Mesodermal cell (in vitro differentiated cells): ENCODE measurements around the gene CDR2L. TPM values are rescaled to one million over a fixed set of nuclear protein-coding genes. Genes with fewer than 3 reads are reported as not detected.

ENCODE experiments used
- H3K27ac ChIP-seq: 2 replicates; pipeline ENCODE4 v1.7.0; 2013; ENCODE audit warnings: mild to moderate bottlenecking, low read depth, low read length, moderate library complexity; ENCODE audit not compliant: severe bottlenecking
- H3K36me3 ChIP-seq: 2 replicates; pipeline ENCODE4 v1.7.1; 2013; ENCODE audit warnings: mild to moderate bottlenecking, low read length, moderate library complexity; ENCODE audit not compliant: control insufficient read depth, insufficient read depth
- H3K4me1 ChIP-seq: one replicate; pipeline ENCODE4 v1.7.1; 2013; ENCODE audit warnings: mild to moderate bottlenecking, low read length; ENCODE audit not compliant: insufficient read depth, control insufficient read depth, poor library complexity, severe bottlenecking
- H3K4me3 ChIP-seq: 2 replicates; pipeline ENCODE4 v1.7.0; 2013; ENCODE audit warnings: low read length, control low read depth, mild to moderate bottlenecking; ENCODE audit not compliant: insufficient read depth, poor library complexity, severe bottlenecking; ENCODE audit errors: extremely low read depth
- H3K9me3 ChIP-seq: 2 replicates; pipeline ENCODE4 v1.7.1; 2013; ENCODE audit warnings: mild to moderate bottlenecking, low read length, moderate library complexity; ENCODE audit not compliant: control insufficient read depth
- WGBS, 2 experiments: methylation state at CpG; one replicate each; pipeline ENCODE4 v1.1.5; 2013; ENCODE audit warnings: missing lambda C conversion rate in 2 of 2; ENCODE audit not compliant: insufficient coverage in 2 of 2; 5-methylcytosine and 5-hydroxymethylcytosine counted together
- polyA plus RNA-seq, 2 experiments: library from polyadenylated mRNA; stranded (reverse); fragments of 50-300 nt; gene quantifications; one replicate each; pipeline ENCODE4 v1.2.3, GENCODE V29; 2013

Gene CDR2L
- polyA plus RNA-seq (2013, experiment 1 of 2): 31.0 TPM
- polyA plus RNA-seq (2013, experiment 2 of 2): 24.4 TPM

GRCh38 chr17:74987418-74987908 is at the start of gene CDR2L:
CDR2L (plus strand) TSS chr17:74987632; CDS start chr17:74988044, 412 bp downstream.
- Histone ChIP-seq H3K9me3 (no peaks in the 10 kb centered on the region), H3K4me3 (peak within 1 kb of the TSS; percentile 82), H3K4me1 (peaks cover 3% of the 10 kb centered on the region), H3K36me3 (peaks cover 22% of the 10 kb centered on the region), H3K27ac (peak within 1 kb of the TSS; percentile 97)
- 0% methylated on average over 40 to 46 of the region's 51 CpGs for WGBS, 2 experiments

GRCh38 chr17:74938194-74938950 is 49.1 kb upstream of the CDR2L start:
- no peaks in the 10 kb centered on the region for H3K36me3 ChIP-seq
- H3K4me3 ChIP-seq: no peak overlapping the region
- 57 to 62% methylated on average over 7 to 8 of the region's 8 CpGs for WGBS, 2 experiments
- H3K9me3 ChIP-seq: no peaks in the 10 kb centered on the region
- H3K4me1 ChIP-seq: peaks cover 3% of the 10 kb centered on the region
- no peak overlapping the region for H3K27ac ChIP-seq

DNA sequence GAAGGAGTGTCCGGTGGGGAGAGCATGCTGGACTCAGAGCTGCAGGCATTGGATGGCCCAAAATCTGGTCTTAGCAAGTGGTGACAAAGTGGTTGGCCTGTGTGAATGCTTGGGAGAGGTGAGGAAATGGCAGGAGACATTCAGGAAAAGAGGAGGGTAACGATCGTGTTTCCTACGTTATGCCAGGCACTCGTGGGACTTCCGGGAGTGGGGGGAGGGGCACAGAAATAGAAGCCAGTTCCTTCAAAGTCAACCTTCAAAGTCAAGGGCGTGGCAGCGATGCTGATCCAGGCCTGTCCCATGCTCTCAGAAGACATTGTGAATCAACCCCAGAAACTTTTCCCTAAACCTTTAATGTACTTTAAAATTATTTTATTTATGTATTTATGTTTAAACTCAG is 47.9 kb upstream of the CDR2L start:
- Histone ChIP-seq H3K27ac (no peak overlapping the region), H3K9me3 (no peaks in the 10 kb centered on the region), H3K4me1 (peaks cover 3% of the 10 kb centered on the region), H3K4me3 (no peak overlapping the region), H3K36me3 (no peaks in the 10 kb centered on the region)
- WGBS, 2 experiments: 46 to 73% methylated on average over 6 to 8 of the region's 8 CpGs

DNA sequence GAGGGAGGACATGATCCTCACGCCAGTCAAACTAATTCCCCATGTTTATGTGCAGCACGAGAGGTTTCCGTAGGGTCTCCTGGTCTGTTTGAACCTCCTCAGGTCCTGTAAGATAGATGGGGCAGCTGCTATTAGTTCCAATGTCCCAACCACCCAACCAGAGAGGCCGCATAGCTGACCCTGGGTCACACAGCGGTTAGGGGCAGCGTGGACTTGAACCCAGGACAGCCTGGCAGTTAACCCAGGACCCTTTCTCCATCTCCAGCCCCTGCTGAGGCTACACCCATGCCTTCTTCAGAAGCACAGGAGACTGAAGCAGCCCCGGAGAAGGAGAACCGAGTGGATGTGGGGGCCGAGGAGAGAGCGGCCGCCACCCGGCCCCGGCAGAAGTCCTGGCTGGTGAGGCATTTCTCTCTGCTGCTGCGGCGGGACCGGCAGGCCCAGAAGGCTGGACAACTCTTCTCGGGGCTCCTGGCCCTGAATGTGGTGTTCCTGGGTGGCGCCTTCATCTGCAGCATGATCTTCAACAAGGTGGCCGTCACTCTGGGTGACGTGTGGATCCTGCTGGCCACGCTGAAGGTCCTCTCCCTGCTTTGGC is 46.2 kb upstream of the CDR2L start:
- H3K9me3 ChIP-seq: no peaks in the 10 kb centered on the region
- H3K4me1 ChIP-seq: no peaks in the 10 kb centered on the region
- WGBS, 2 experiments: 76 to 81% methylated on average over 12 to 18 of the region's 21 CpGs
- H3K36me3 ChIP-seq: no peaks in the 10 kb centered on the region
- H3K27ac ChIP-seq: no peak overlapping the region
- H3K4me3 ChIP-seq: no peak overlapping the region

DNA sequence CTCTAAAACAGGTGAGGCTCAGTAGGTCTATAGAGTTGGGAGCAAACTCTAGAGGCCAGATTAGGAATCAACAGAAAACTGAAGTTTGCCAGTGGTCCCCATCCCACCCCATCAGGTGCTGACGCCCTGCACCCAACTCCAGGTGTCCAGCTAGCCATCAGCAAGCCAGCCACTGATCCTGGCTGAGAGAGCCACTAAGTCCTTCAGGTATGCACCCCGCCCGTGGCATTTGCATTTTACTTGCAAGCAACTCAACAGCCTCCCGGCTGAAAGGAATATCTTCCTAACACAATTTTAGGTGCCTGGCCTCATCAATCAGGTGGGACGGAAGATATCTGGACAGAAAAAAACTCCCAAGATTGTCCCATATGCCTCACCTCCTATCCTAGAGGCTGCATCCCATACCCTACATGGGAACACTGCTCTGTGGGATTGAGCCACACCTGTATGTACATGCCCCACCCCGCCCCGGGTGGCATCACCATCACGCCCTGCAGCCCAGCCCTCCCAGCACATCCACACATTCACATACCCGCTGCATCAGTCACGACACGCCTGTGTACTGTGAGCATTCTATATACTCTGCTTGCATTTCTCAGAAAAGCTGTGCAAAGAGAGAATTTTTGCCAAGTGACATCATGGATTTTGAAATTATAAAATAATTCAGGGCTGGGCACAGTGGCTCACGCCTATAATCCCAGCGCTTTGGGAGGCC is 43.5 kb upstream of the CDR2L start:
- Histone ChIP-seq H3K9me3 (no peaks in the 10 kb centered on the region), H3K27ac (no peak overlapping the region), H3K4me1 (no peaks in the 10 kb centered on the region), H3K4me3 (no peak overlapping the region), H3K36me3 (no peaks in the 10 kb centered on the region)
- WGBS, 2 experiments: 67 to 75% methylated on average over 12 to 13 of the region's 13 CpGs

- WGBS, 2 experiments: 61 to 64% methylated on average over 6 of the region's 6 CpGs
- H3K4me3 ChIP-seq: no peak overlapping the region
- H3K4me1 ChIP-seq: no peaks in the 10 kb centered on the region
- no peaks in the 10 kb centered on the region for H3K9me3 ChIP-seq
- no peaks in the 10 kb centered on the region for H3K36me3 ChIP-seq
- H3K27ac ChIP-seq: no peak overlapping the region
Measured at GRCh38 chr17:74945543-74945942, 41.9 kb upstream of the CDR2L start.

DNA sequence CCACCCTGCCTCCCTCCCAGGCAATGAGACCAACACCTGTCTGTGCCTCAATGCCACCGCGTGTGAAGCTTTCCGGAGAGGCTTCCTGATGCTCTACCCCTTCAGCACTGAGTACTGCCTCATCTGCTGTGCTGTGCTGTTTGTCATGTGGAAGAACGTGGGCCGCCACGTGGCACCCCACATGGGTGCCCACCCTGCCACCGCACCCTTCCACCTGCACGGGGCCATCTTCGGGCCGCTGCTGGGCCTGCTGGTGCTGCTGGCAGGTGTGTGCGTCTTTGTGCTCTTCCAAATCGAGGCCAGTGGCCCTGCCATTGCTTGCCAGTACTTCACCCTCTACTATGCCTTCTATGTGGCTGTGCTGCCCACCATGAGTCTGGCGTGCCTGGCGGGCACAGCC is 40.8 kb upstream of the CDR2L start:
- WGBS, 2 experiments: 85 to 93% methylated on average over 14 of the region's 14 CpGs
- Histone ChIP-seq H3K9me3 (no peaks in the 10 kb centered on the region), H3K4me1 (no peaks in the 10 kb centered on the region), H3K4me3 (no peak overlapping the region), H3K36me3 (no peaks in the 10 kb centered on the region), H3K27ac (no peak overlapping the region)

- Histone ChIP-seq H3K4me1 (no peaks in the 10 kb centered on the region), H3K36me3 (no peaks in the 10 kb centered on the region), H3K4me3 (no peak overlapping the region), H3K9me3 (no peaks in the 10 kb centered on the region), H3K27ac (no peak overlapping the region)
- WGBS, 2 experiments: 90 to 92% methylated on average over 14 to 15 of the region's 17 CpGs
Measured at GRCh38 chr17:74947041-74947754, 40.2 kb upstream of the CDR2L start.

GRCh38 chr17:74949455-74950115 is 37.8 kb upstream of the CDR2L start:
- Histone ChIP-seq H3K4me1 (no peaks in the 10 kb centered on the region), H3K27ac (no peak overlapping the region), H3K4me3 (no peak overlapping the region), H3K36me3 (no peaks in the 10 kb centered on the region), H3K9me3 (no peaks in the 10 kb centered on the region)
- WGBS, 2 experiments: 76 to 92% methylated on average over 9 to 12 of the region's 12 CpGs

GRCh38 chr17:74950207-74950606 is 37.2 kb upstream of the CDR2L start:
- Histone ChIP-seq H3K36me3 (no peaks in the 10 kb centered on the region), H3K4me1 (no peaks in the 10 kb centered on the region), H3K27ac (no peak overlapping the region), H3K4me3 (no peak overlapping the region), H3K9me3 (no peaks in the 10 kb centered on the region)
- 59 to 68% methylated on average over 6 to 7 of the region's 8 CpGs for WGBS, 2 experiments
